Lung (tissue), 12 donors: ENCODE data around the gene HBG1. TPM values are rescaled to one million over a fixed set of nuclear protein-coding genes. Genes with fewer than 3 reads are reported as not detected.

Experiments used
- ATAC-seq: fragments of 200-7000 bp; cut with Tn5 transposase; one replicate; pipeline ENCODE4 v1.9.1; 2020; ENCODE audit warnings: moderate number of reproducible peaks; ENCODE audit not compliant: insufficient read depth, low FRiP score
- DNase-seq, 3 donors: peaks; one replicate each; pipeline ENCODE4 v3.0.0-alpha.2; 2013 to 2017
- H3K27ac ChIP-seq, 2 donors: one replicate each; pipeline ENCODE4 v1.5.1; 2013; ENCODE audit warnings: mild to moderate bottlenecking in 2 of 2, moderate library complexity in 2 of 2, control low read depth in 1 of 2, inconsistent platforms in 1 of 2, low read depth in 1 of 2, low read length in 1 of 2
- H3K27me3 ChIP-seq, 3 donors: one replicate each; pipeline ENCODE4 v1.5.1; 2013; ENCODE audit warnings: low read length in 2 of 3; ENCODE audit not compliant: control insufficient read depth in 3 of 3, insufficient read depth in 3 of 3
- H3K36me3 ChIP-seq, 4 donors: one replicate each; pipeline ENCODE4 v1.5.1; 2013; ENCODE audit warnings: low read length in 4 of 4, mild to moderate bottlenecking in 1 of 4, moderate library complexity in 1 of 4; ENCODE audit not compliant: control insufficient read depth in 4 of 4, insufficient read depth in 4 of 4
- H3K4me1 ChIP-seq, 5 donors: one replicate each; pipeline ENCODE4 v1.5.1; 2013; ENCODE audit warnings: low read length in 5 of 5, mild to moderate bottlenecking in 2 of 5, moderate library complexity in 1 of 5; ENCODE audit not compliant: control insufficient read depth in 5 of 5, insufficient read depth in 5 of 5
- H3K4me3 ChIP-seq: one replicate; pipeline ENCODE4 v1.5.1; 2013; ENCODE audit warnings: mild to moderate bottlenecking, control low read depth, moderate library complexity
- H3K9ac ChIP-seq, 2 donors: one replicate each; pipeline ENCODE4 v1.5.1; 2013; ENCODE audit warnings: low read length in 2 of 2, control low read depth in 1 of 2; ENCODE audit not compliant: insufficient read depth in 1 of 2
- H3K9me3 ChIP-seq, 4 donors: one replicate each; pipeline ENCODE4 v1.5.1; 2013; ENCODE audit warnings: low read length in 3 of 4, mild to moderate bottlenecking in 1 of 4, moderate library complexity in 1 of 4; ENCODE audit not compliant: control insufficient read depth in 4 of 4, insufficient read depth in 3 of 4
- WGBS, 2 donors: extraction: QIAGEN DNeasy Blood & Tissue Kit; methylation state at CpG; one replicate each; pipeline ENCODE4 v1.1.7; 2013; 5-methylcytosine and 5-hydroxymethylcytosine counted together
- polyA plus RNA-seq, 2 donors: library from polyadenylated mRNA; stranded (reverse); fragments of 200-250 nt; gene quantifications; one replicate each; pipeline ENCODE4 v1.2.1, GENCODE V29; 2013
- total RNA-seq, 2 donors: library from RNA; depleted of rRNA in 1 of 2; stranded (reverse); fragments of >200 nt in 1 of 2; gene quantifications; one replicate each; pipeline ENCODE4 v1.2.1, GENCODE V29; 2014 to 2021
- TF ChIP-seq, protein P1 (sequence below): IDR thresholded peaks from 2 replicates; pipeline ENCODE4 v1.5.1; 2012; ENCODE audit warnings: mild to moderate bottlenecking; ENCODE audit errors: control extremely low read depth, extremely low read depth
- donor health status: control.
- donor health status: control.
- donor health status: Bipolar disorder and iron deficiency.
- donor health status: healthy.
- donor health status: DM: yes; HTN: yes; CAD: no.

Gene HBG1
- total and polyA plus RNA-seq, 4 donors, result 0.56 to 60.9 (median 1.6) TPM; not detected in 1

DNA sequence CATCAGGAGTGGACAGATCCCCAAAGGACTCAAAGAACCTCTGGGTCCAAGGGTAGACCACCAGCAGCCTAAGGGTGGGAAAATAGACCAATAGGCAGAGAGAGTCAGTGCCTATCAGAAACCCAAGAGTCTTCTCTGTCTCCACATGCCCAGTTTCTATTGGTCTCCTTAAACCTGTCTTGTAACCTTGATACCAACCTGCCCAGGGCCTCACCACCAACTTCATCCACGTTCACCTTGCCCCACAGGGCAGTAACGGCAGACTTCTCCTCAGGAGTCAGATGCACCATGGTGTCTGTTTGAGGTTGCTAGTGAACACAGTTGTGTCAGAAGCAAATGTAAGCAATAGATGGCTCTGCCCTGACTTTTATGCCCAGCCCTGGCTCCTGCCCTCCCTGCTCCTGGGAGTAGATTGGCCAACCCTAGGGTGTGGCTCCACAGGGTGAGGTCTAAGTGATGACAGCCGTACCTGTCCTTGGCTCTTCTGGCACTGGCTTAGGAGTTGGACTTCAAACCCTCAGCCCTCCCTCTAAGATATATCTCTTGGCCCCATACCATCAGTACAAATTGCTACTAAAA lies 22.8 kb downstream of the HBG1 start, which contains the start of gene HBB:
Gene HBB (minus strand): TSS at position 340 of the 579 bp plus-strand sequence. CDS start 50 bp downstream, at position 290.
- Histone ChIP-seq H3K36me3 (no peaks in the 10 kb centered on the region), H3K9me3 (no peaks in the 10 kb centered on the region), H3K27me3 (no peaks in the 10 kb centered on the region), H3K4me3 (no peak within 1 kb of the TSS), H3K27ac (no peak within 1 kb of the TSS), H3K4me1 (no peaks in the 10 kb centered on the region), H3K9ac (no peak within 1 kb of the TSS)
- ATAC-seq (no peak), DNase-seq (no peak)
- TF ChIP-seq, protein P1, sequence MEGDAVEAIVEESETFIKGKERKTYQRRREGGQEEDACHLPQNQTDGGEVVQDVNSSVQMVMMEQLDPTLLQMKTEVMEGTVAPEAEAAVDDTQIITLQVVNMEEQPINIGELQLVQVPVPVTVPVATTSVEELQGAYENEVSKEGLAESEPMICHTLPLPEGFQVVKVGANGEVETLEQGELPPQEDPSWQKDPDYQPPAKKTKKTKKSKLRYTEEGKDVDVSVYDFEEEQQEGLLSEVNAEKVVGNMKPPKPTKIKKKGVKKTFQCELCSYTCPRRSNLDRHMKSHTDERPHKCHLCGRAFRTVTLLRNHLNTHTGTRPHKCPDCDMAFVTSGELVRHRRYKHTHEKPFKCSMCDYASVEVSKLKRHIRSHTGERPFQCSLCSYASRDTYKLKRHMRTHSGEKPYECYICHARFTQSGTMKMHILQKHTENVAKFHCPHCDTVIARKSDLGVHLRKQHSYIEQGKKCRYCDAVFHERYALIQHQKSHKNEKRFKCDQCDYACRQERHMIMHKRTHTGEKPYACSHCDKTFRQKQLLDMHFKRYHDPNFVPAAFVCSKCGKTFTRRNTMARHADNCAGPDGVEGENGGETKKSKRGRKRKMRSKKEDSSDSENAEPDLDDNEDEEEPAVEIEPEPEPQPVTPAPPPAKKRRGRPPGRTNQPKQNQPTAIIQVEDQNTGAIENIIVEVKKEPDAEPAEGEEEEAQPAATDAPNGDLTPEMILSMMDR, result no peak
- 82 to 95% methylated on average over 3 of the region's 3 CpGs for WGBS, 2 donors

DNA sequence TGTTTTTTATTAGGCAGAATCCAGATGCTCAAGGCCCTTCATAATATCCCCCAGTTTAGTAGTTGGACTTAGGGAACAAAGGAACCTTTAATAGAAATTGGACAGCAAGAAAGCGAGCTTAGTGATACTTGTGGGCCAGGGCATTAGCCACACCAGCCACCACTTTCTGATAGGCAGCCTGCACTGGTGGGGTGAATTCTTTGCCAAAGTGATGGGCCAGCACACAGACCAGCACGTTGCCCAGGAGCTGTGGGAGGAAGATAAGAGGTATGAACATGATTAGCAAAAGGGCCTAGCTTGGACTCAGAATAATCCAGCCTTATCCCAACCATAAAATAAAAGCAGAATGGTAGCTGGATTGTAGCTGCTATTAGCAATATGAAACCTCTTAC lies 24.2 kb downstream of the HBG1 start:
- TF ChIP-seq, protein P1, result no peak
- DNase-seq, result no peak
- no peaks in the 10 kb centered on the region for H3K4me1 ChIP-seq
- H3K27ac ChIP-seq, result no peak overlapping the region
- no peaks in the 10 kb centered on the region for H3K9me3 ChIP-seq
- H3K9ac ChIP-seq, result no peak overlapping the region
- H3K27me3 ChIP-seq, result no peaks in the 10 kb centered on the region
- H3K4me3 ChIP-seq, result no peak overlapping the region
- H3K36me3 ChIP-seq, result no peaks in the 10 kb centered on the region
- WGBS, 2 donors, result 62 to 82% methylated on average over 2 of the region's 2 CpGs
- ATAC-seq, result no peak

DNA sequence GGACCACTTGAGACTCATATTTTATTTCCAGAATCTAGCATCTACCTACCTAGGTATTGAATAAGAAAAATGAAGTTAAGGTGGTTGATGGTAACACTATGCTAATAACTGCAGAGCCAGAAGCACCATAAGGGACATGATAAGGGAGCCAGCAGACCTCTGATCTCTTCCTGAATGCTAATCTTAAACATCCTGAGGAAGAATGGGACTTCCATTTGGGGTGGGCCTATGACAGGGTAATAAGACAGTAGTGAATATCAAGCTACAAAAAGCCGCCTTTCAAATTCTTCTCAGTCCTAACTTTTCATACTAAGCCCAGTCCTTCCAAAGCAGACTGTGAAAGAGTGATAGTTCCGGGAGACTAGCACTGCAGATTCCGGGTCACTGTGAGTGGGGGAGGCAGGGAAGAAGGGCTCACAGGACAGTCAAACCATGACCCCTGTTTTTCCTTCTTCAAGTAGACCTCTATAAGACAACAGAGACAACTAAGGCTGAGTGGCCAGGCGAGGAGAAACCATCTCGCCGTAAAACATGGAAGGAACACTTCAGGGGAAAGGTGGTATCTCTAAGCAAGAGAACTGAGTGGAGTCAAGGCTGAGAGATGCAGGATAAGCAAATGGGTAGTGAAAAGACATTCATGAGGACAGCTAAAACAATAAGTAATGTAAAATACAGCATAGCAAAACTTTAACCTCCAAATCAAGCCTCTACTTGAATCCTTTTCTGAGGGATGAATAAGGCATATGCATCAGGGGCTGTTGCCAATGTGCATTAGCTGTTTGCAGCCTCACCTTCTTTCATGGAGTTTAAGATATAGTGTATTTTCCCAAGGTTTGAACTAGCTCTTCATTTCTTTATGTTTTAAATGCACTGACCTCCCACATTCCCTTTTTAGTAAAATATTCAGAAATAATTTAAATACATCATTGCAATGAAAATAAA lies 24.8 kb downstream of the HBG1 start:
- WGBS, 2 donors, result 72 to 76% methylated on average over 6 of the region's 6 CpGs
- no peaks in the 10 kb centered on the region for H3K36me3 ChIP-seq
- TF ChIP-seq, protein P1, result no peak
- H3K4me3 ChIP-seq, result no peak overlapping the region
- no peak overlapping the region for H3K9ac ChIP-seq
- ATAC-seq (no peak), DNase-seq (no peak)
- H3K9me3 ChIP-seq, result no peaks in the 10 kb centered on the region
- H3K27ac ChIP-seq, result no peak overlapping the region
- H3K27me3 ChIP-seq, result no peaks in the 10 kb centered on the region
- H3K4me1 ChIP-seq, result no peaks in the 10 kb centered on the region
